GM12878 (cell line): ENCODE results near the gene NKX2-3.

Experiments
- BHLHE40 ChIP-seq, 2 experiments: fragments of 450-650 bp in 1 of 2; IDR thresholded peaks; 2 replicates each; pipeline ENCODE4 v1.6.1; 2011 to 2017; ENCODE audit warnings: low read depth in 2 of 2, borderline replicate concordance in 1 of 2, improper control_type of control experiment in 1 of 2, low read length in 1 of 2, mild to moderate bottlenecking in 1 of 2
- CTCF ChIP-seq, 3 experiments: IDR thresholded peaks in 2 of 3; conservative IDR thresholded peaks in 1 of 3; 2 replicates each; pipeline ENCODE4 v1.5.1; 2011; ENCODE audit warnings: low read depth in 3 of 3, low read length in 3 of 3, mild to moderate bottlenecking in 3 of 3, control low read depth in 2 of 3, moderate library complexity in 2 of 3, inconsistent platforms in 1 of 3, mixed read lengths in 1 of 3; ENCODE audit not compliant: control insufficient read depth in 2 of 3, insufficient read depth in 1 of 3; ENCODE audit errors: extremely low read depth in 1 of 3
- EGR1 ChIP-seq, 2 experiments: IDR thresholded peaks; 1 replicate in 1 of 2; 2 replicates in 1 of 2; pipeline ENCODE4 v1.6.1; 2011 to 2012; ENCODE audit warnings: low read depth in 2 of 2, low read length in 2 of 2, borderline replicate concordance in 1 of 2, mild to moderate bottlenecking in 1 of 2, moderate library complexity in 1 of 2
- EP300 ChIP-seq, 2 experiments: fragments of 150-350 bp in 1 of 2; IDR thresholded peaks; 2 replicates each; pipeline ENCODE4 v1.6.1; 2011 to 2012; ENCODE audit warnings: low read depth in 2 of 2, low read length in 2 of 2, borderline replicate concordance in 1 of 2, improper control_type of control experiment in 1 of 2, inconsistent platforms in 1 of 2; ENCODE audit not compliant: control insufficient read depth in 1 of 2
- FOS ChIP-seq: IDR thresholded peaks from 3 replicates; pipeline ENCODE4 v1.6.1; 2011; ENCODE audit warnings: borderline replicate concordance; ENCODE audit not compliant: insufficient read length; ENCODE audit errors: extremely low read depth
- GABPA ChIP-seq: IDR thresholded peaks from 2 replicates; pipeline ENCODE4 v1.6.1; 2014; ENCODE audit warnings: antibody characterized with exemption, low read depth, mild to moderate bottlenecking, inconsistent platforms
- MAX ChIP-seq: IDR thresholded peaks from 2 replicates; pipeline ENCODE4 v1.6.1; 2012; ENCODE audit warnings: low read depth, low read length, improper control_type of control experiment
- POLR2AphosphoS2 ChIP-seq: IDR thresholded peaks from 2 replicates; pipeline ENCODE4 v1.6.1; 2011; ENCODE audit warnings: low read depth, mild to moderate bottlenecking, low read length, improper control_type of control experiment, moderate library complexity
- RFX5 ChIP-seq: IDR thresholded peaks from 2 replicates; pipeline ENCODE4 v1.6.1; 2011; ENCODE audit warnings: low read depth, low read length, improper control_type of control experiment
- SP1 ChIP-seq: IDR thresholded peaks from one replicate; pipeline ENCODE4 v1.6.1; 2011; ENCODE audit warnings: low read depth, low read length
- TAF1 ChIP-seq: IDR thresholded peaks from 2 replicates; pipeline ENCODE4 v1.6.1; 2011; ENCODE audit warnings: mild to moderate bottlenecking, low read depth, low read length, borderline replicate concordance
- ZNF207 ChIP-seq: fragments of 450-650 bp; IDR thresholded peaks from 2 replicates; pipeline ENCODE4 v1.6.1; 2014; ENCODE audit warnings: antibody characterized with exemption, mild to moderate bottlenecking, borderline replicate concordance
- ZNF217 ChIP-seq: fragments of 450-650 bp; IDR thresholded peaks from 2 replicates; pipeline ENCODE4 v1.6.1; 2017; ENCODE audit warnings: antibody characterized with exemption, mild to moderate bottlenecking
- TF ChIP-seq, protein P1 (sequence below): fragments of 450-650 bp; IDR thresholded peaks from 2 replicates; pipeline ENCODE4 v1.6.1; 2017; ENCODE audit warnings: low read depth, mild to moderate bottlenecking, moderate library complexity

DNA sequence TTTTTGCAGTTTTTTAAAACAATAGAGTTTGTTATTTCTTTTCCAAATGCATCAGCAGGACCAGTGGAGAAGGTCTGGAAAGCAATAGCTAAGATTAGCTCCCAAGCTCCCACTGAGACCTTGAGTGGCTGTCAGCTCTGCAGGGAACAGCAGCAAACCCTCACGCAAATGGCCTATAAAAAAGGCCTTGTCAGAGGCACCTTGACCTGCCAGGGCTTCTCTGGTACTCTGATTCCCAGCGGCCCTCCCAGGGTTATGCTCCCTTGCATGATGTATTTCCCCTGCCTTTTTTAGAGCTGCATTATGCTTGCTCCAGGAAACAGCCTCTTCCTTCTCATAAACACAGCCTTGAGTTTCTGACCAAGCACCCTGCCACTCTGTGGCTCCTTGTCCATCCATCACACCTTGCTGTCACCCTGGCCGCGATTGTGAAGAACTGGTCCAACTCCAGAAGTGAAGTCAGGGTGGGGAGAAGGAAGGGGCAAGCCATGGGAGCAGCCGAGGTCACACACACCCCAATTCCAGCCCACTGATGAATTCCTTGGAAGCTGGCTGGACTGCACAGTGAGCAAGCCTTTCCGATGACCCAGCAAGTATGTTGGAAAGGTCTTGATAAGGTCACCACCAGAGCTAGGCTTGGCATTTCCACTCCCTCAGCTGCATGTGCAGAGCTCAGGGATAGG lies 35.3 kb upstream of the NKX2-3 start:
- TF ChIP-seq CTCF (IDR thresholded peaks at IDR 0.05 in 2 of 3, conservative IDR thresholded peaks at IDR 0.05 in 1 of 3; ENCODE audit: control insufficient read depth in 2 of 3, extremely low read depth in 1 of 3, insufficient read depth in 1 of 3, low read depth in 3 of 3, low read length in 3 of 3) = no peak
- TF ChIP-seq POLR2AphosphoS2 = no peak
- no peak for TF ChIP-seq GABPA
- TF ChIP-seq, protein P1, sequence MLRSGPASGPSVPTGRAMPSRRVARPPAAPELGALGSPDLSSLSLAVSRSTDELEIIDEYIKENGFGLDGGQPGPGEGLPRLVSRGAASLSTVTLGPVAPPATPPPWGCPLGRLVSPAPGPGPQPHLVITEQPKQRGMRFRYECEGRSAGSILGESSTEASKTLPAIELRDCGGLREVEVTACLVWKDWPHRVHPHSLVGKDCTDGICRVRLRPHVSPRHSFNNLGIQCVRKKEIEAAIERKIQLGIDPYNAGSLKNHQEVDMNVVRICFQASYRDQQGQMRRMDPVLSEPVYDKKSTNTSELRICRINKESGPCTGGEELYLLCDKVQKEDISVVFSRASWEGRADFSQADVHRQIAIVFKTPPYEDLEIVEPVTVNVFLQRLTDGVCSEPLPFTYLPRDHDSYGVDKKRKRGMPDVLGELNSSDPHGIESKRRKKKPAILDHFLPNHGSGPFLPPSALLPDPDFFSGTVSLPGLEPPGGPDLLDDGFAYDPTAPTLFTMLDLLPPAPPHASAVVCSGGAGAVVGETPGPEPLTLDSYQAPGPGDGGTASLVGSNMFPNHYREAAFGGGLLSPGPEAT = no peak
- no peak for TF ChIP-seq ZNF207
- no peak for TF ChIP-seq ZNF217
- no peak for TF ChIP-seq SP1
- no peak for TF ChIP-seq BHLHE40 (IDR thresholded peaks at IDR 0.05; ENCODE audit: borderline replicate concordance in 1 of 2, low read depth in 2 of 2, low read length in 1 of 2)
- no peak for TF ChIP-seq RFX5
- TF ChIP-seq MAX = no peak
- no peak for TF ChIP-seq EP300 (IDR thresholded peaks at IDR 0.05; ENCODE audit: borderline replicate concordance in 1 of 2, control insufficient read depth in 1 of 2, low read depth in 2 of 2, low read length in 2 of 2)
- no peak for TF ChIP-seq EGR1 (IDR thresholded peaks at IDR 0.05; ENCODE audit: borderline replicate concordance in 1 of 2, low read depth in 2 of 2, low read length in 2 of 2)
- no peak for TF ChIP-seq TAF1
- no peak for TF ChIP-seq FOS
